Breast epithelium (tissue), 3 donors: ENCODE measurements around the gene RNF150.

ENCODE experiments used
- CTCF ChIP-seq, 3 donors: fragments of 450-650 bp; IDR thresholded peaks; one replicate each; pipeline ENCODE4 v1.5.1; 2016 to 2017; ENCODE audit warnings: antibody characterized with exemption in 3 of 3, mild to moderate bottlenecking in 3 of 3, moderate library complexity in 3 of 3
- POLR2A ChIP-seq: fragments of 450-650 bp; IDR thresholded peaks from one replicate; pipeline ENCODE4 v1.6.1; 2016; ENCODE audit warnings: antibody characterized with exemption, mild to moderate bottlenecking, moderate library complexity
- POLR2AphosphoS5 ChIP-seq, 3 donors: sonication (generic); formaldehyde crosslinking; IDR thresholded peaks; one replicate each; pipeline ENCODE4 v1.6.1; 2017; ENCODE audit warnings: antibody characterized with exemption in 3 of 3

- TF ChIP-seq POLR2A (no peak), CTCF (IDR thresholded peaks at IDR 0.05) (no peak), POLR2AphosphoS5 (IDR thresholded peaks at IDR 0.05) (no peak)
These were observed 180.6 kb downstream of the RNF150 start for GRCh38 chr4:140952717-140953116.
